ENCODE data around the gene CRELD2. TPM values are rescaled to one million over a fixed set of nuclear protein-coding genes. Genes with fewer than 3 reads are reported as not detected.

Gene CRELD2
- total and polyA plus RNA-seq, 2 of the 13 experiments (the other 11 are each of a cell fraction or from before 2014, with no cell fraction given), result 17.2 to 44.7 TPM

DNA sequence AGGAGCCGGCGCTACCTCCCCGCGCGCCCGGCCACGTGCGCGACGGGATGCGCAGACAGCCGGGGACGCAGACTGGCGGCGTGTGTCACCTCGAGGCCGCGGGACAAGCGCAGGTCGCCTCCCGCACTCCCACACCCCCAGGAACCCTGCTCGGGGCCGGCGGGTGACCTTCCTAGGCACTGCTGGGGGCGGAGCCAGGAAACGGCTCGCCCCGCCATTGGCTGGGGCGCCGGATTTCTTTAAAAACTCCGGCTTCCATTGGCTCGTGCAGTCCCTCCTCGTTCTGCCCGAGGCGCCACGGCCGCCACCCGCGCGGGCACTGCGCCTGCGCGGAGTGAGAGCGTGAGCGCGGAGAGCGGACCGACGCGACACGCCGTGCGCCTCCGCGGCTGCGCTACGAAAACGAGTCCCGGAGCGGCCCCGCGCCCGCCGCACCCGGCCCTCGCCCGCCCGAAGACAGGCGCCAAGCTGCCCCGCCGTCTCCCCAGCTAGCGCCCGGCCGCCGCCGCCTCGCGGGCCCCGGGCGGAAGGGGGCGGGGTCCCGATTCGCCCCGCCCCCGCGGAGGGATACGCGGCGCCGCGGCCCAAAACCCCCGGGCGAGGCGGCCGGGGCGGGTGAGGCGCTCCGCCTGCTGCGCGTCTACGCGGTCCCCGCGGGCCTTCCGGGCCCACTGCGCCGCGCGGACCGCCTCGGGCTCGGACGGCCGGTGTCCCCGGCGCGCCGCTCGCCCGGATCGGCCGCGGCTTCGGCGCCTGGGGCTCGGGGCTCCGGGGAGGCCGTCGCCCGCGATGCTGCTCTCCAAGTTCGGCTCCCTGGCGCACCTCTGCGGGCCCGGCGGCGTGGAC, 41.9 kb downstream of the CRELD2 start, which contains the start of gene PIM3 (continued):
- TF ChIP-seq, protein P1, sequence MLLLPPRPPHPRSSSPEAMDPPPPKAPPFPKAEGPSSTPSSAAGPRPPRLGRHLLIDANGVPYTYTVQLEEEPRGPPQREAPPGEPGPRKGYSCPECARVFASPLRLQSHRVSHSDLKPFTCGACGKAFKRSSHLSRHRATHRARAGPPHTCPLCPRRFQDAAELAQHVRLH (CRISPR knock-in tag; IDR thresholded peaks at IDR 0.05; ENCODE audit: borderline replicate concordance, low read depth), result 0 out of 2 replicates have a peak, but pooled peaks have one; percentile 47
- TF ChIP-seq RXRA (CRISPR knock-in tag; IDR thresholded peaks at IDR 0.05), result peak; percentile 67
- TF ChIP-seq ZNF883 (CRISPR knock-in tag; IDR thresholded peaks at IDR 0.05; ENCODE audit: not compliant biosample characterization), result no peak
- TF ChIP-seq, protein P2, sequence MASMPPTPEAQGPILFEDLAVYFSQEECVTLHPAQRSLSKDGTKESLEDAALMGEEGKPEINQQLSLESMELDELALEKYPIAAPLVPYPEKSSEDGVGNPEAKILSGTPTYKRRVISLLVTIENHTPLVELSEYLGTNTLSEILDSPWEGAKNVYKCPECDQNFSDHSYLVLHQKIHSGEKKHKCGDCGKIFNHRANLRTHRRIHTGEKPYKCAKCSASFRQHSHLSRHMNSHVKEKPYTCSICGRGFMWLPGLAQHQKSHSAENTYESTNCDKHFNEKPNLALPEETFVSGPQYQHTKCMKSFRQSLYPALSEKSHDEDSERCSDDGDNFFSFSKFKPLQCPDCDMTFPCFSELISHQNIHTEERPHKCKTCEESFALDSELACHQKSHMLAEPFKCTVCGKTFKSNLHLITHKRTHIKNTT (CRISPR knock-in tag; IDR thresholded peaks at IDR 0.05), result no peak
- TF ChIP-seq, protein P3, sequence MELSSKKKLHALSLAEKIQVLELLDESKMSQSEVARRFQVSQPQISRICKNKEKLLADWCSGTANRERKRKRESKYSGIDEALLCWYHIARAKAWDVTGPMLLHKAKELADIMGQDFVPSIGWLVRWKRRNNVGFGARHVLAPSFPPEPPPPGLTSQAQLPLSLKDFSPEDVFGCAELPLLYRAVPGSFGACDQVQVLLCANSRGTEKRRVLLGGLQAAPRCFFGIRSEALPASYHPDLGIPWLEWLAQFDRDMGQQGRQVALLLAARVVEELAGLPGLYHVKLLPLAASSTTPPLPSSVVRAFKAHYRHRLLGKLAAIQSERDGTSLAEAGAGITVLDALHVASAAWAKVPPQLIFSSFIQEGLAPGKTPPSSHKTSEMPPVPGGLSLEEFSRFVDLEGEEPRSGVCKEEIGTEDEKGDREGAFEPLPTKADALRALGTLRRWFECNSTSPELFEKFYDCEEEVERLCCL (CRISPR knock-in tag; IDR thresholded peaks at IDR 0.05; ENCODE audit: borderline replicate concordance), result no peak
- peak; percentile 95; the same call in 2 of the 3 replicates for TF ChIP-seq MXI1 (IDR thresholded peaks at IDR 0.05; ENCODE audit: borderline replicate concordance, low read depth, low read length)
- peak; percentile 88; the same call in 1 of the 2 replicates for TF ChIP-seq ZNF773 (CRISPR knock-in tag; IDR thresholded peaks at IDR 0.05; ENCODE audit: borderline replicate concordance)
- TF ChIP-seq, protein P4, sequence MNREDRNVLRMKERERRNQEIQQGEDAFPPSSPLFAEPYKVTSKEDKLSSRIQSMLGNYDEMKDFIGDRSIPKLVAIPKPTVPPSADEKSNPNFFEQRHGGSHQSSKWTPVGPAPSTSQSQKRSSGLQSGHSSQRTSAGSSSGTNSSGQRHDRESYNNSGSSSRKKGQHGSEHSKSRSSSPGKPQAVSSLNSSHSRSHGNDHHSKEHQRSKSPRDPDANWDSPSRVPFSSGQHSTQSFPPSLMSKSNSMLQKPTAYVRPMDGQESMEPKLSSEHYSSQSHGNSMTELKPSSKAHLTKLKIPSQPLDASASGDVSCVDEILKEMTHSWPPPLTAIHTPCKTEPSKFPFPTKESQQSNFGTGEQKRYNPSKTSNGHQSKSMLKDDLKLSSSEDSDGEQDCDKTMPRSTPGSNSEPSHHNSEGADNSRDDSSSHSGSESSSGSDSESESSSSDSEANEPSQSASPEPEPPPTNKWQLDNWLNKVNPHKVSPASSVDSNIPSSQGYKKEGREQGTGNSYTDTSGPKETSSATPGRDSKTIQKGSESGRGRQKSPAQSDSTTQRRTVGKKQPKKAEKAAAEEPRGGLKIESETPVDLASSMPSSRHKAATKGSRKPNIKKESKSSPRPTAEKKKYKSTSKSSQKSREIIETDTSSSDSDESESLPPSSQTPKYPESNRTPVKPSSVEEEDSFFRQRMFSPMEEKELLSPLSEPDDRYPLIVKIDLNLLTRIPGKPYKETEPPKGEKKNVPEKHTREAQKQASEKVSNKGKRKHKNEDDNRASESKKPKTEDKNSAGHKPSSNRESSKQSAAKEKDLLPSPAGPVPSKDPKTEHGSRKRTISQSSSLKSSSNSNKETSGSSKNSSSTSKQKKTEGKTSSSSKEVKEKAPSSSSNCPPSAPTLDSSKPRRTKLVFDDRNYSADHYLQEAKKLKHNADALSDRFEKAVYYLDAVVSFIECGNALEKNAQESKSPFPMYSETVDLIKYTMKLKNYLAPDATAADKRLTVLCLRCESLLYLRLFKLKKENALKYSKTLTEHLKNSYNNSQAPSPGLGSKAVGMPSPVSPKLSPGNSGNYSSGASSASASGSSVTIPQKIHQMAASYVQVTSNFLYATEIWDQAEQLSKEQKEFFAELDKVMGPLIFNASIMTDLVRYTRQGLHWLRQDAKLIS (CRISPR knock-in tag; IDR thresholded peaks at IDR 0.05), result no peak
- TF ChIP-seq ZNF530 (CRISPR knock-in tag; IDR thresholded peaks at IDR 0.05; ENCODE audit: low read depth), result no peak
- TF ChIP-seq, protein P5, sequence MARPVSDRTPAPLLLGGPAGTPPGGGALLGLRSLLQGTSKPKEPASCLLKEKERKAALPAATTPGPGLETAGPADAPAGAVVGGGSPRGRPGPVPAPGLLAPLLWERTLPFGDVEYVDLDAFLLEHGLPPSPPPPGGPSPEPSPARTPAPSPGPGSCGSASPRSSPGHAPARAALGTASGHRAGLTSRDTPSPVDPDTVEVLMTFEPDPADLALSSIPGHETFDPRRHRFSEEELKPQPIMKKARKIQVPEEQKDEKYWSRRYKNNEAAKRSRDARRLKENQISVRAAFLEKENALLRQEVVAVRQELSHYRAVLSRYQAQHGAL (CRISPR knock-in tag; IDR thresholded peaks at IDR 0.05; ENCODE audit: not compliant biosample characterization), result no peak
- TF ChIP-seq SMARCC2 (IDR thresholded peaks at IDR 0.05), result no peak
- no peak for TF ChIP-seq ZNF44 (CRISPR knock-in tag; IDR thresholded peaks at IDR 0.05)
- peak; percentile 67 for TF ChIP-seq ELF1 (CRISPR knock-in tag; IDR thresholded peaks at IDR 0.05)
- no peak for TF ChIP-seq FOXK2 (IDR thresholded peaks at IDR 0.05)
- TF ChIP-seq ARNTL (CRISPR knock-in tag; IDR thresholded peaks at IDR 0.05), result peak; percentile 92; the same call in 1 of the 2 replicates
- TF ChIP-seq RNF2 (conservative IDR thresholded peaks at IDR 0.05; ENCODE audit: low read depth), result peak; percentile 27
- peak; percentile 62; the same call in 1 of the 2 replicates for TF ChIP-seq ZNF225 (CRISPR knock-in tag; IDR thresholded peaks at IDR 0.05)
- no peak for TF ChIP-seq ZNF781 (CRISPR knock-in tag; IDR thresholded peaks at IDR 0.05; ENCODE audit: borderline replicate concordance, not compliant biosample characterization)
- peak; percentile 84 for TF ChIP-seq ETV5 (CRISPR knock-in tag; IDR thresholded peaks at IDR 0.05; ENCODE audit: borderline replicate concordance)
- TF ChIP-seq TAF1 (CRISPR knock-in tag; IDR thresholded peaks at IDR 0.05), result peak; percentile 73
- TF ChIP-seq, protein P6, sequence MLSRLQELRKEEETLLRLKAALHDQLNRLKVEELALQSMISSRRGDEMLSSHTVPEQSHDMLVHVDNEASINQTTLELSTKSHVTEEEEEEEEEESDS (CRISPR knock-in tag; IDR thresholded peaks at IDR 0.05; ENCODE audit: borderline replicate concordance), result no peak
- TF ChIP-seq ZNF563 (CRISPR knock-in tag; IDR thresholded peaks at IDR 0.05), result peak; percentile 89

All from HepG2 (cell line).